Muscle of leg (tissue), 16 donors: ENCODE measurements around the gene LSP1. TPM values are rescaled to one million over a fixed set of nuclear protein-coding genes. Genes with fewer than 3 reads are reported as not detected.
"Not testable (repeated sequence)": the region's sequence is repeated elsewhere in the genome, so short reads cannot be mapped to it uniquely, and the experiment has no call there.

ENCODE experiments used
- DNase-seq: peaks from one replicate; pipeline ENCODE4 v3.0.0; 2013
- H3K27ac ChIP-seq: one replicate; pipeline ENCODE4 v1.5.1; 2013; ENCODE audit warnings: mild to moderate bottlenecking, low read length, control low read depth
- H3K27me3 ChIP-seq: one replicate; pipeline ENCODE4 v1.6.1; 2013; ENCODE audit warnings: low read length; ENCODE audit not compliant: control insufficient read depth, insufficient read depth
- H3K36me3 ChIP-seq: one replicate; pipeline ENCODE4 v1.6.1; 2013; ENCODE audit warnings: low read length; ENCODE audit not compliant: control insufficient read depth, insufficient read depth
- H3K4me1 ChIP-seq: one replicate; pipeline ENCODE4 v1.6.1; 2013; ENCODE audit warnings: low read length; ENCODE audit not compliant: control insufficient read depth, insufficient read depth
- H3K4me3 ChIP-seq: one replicate; pipeline ENCODE4 v1.5.1; 2013; ENCODE audit warnings: low read length, control low read depth
- H3K9me3 ChIP-seq: replicated peaks from 2 replicates; pipeline ENCODE4 v1.6.1; 2013; ENCODE audit warnings: low read depth, low read length; ENCODE audit not compliant: control insufficient read depth
- WGBS: methylation state at CpG from one replicate; pipeline ENCODE4 v1.1.5; 2013; ENCODE audit warnings: missing lambda C conversion rate; ENCODE audit not compliant: insufficient coverage; 5-methylcytosine and 5-hydroxymethylcytosine counted together
- long read RNA-seq, 11 donors: transcript quantifications; one replicate each; lab custom pipeline, GENCODE V29; 2026
- polyA plus RNA-seq, 8 donors: library from polyadenylated mRNA; unstranded; fragments of 120-200 nt; gene quantifications; one replicate each; pipeline versions ENCODE4 v1.2.1 to v1.2.3, GENCODE V29; 2013; ENCODE audit warnings: inconsistent platforms in 1 of 8, low replicate concordance in 1 of 8; ENCODE audit not compliant: insufficient read length in 8 of 8, insufficient read depth in 1 of 8
- total RNA-seq: library from RNA; stranded (reverse); fragments of 120-200 nt; gene quantifications from one replicate; pipeline ENCODE4 v1.2.4, GENCODE V29; 2013

Gene LSP1, protein sequence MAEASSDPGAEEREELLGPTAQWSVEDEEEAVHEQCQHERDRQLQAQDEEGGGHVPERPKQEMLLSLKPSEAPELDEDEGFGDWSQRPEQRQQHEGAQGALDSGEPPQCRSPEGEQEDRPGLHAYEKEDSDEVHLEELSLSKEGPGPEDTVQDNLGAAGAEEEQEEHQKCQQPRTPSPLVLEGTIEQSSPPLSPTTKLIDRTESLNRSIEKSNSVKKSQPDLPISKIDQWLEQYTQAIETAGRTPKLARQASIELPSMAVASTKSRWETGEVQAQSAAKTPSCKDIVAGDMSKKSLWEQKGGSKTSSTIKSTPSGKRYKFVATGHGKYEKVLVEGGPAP
- total RNA-seq, result 43.4 TPM
- polyA plus RNA-seq, result 10 to 100 TPM; 18.2 to 61.1 (median 36.9) TPM
- long read RNA-seq, donor 1, partial matches to known transcripts, result 14 of 1,081 reads
- long read RNA-seq, donor 1, other reads (novel, unspliced or antisense), result 1,065 of 1,081 reads
- long read RNA-seq, donor 2, partial matches to known transcripts, result 0 of 1 reads
- long read RNA-seq, donor 2, other reads (novel, unspliced or antisense), result 0 of 1 reads
- long read RNA-seq, donor 3, transcript LSP1-203 (11 exons, 1,785 nt), result major isoform, 7 of 15 reads
- long read RNA-seq, donor 3, transcript LSP1-201 (11 exons, 1,699 nt), result minor isoform, 5 of 15 reads
- long read RNA-seq, donor 3, partial matches to known transcripts, result 0 of 15 reads
- long read RNA-seq, donor 3, other reads (novel, unspliced or antisense), result 0 of 15 reads
- long read RNA-seq, donor 4, partial matches to known transcripts, result 0 of 5 reads
- long read RNA-seq, donor 4, other reads (novel, unspliced or antisense), result 0 of 5 reads
- long read RNA-seq, donor 5, partial matches to known transcripts, result 23,053 of 27,472 reads
- long read RNA-seq, donor 5, other reads (novel, unspliced or antisense), result 4,417 of 27,472 reads
- long read RNA-seq, donor 6, transcript LSP1-203 (11 exons, 1,785 nt), result major isoform, 9 of 17 reads
- long read RNA-seq, donor 6, transcript LSP1-201 (11 exons, 1,699 nt), result minor isoform, 7 of 17 reads
- long read RNA-seq, donor 6, partial matches to known transcripts, result 0 of 17 reads
- long read RNA-seq, donor 6, other reads (novel, unspliced or antisense), result 0 of 17 reads
- long read RNA-seq, donor 7, partial matches to known transcripts, result 0 of 7 reads
- long read RNA-seq, donor 7, other reads (novel, unspliced or antisense), result 0 of 7 reads
- long read RNA-seq, donor 8, partial matches to known transcripts, result 4,957 of 5,817 reads
- long read RNA-seq, donor 8, other reads (novel, unspliced or antisense), result 858 of 5,817 reads
- long read RNA-seq, donor 9, partial matches to known transcripts, result 6,725 of 8,175 reads
- long read RNA-seq, donor 9, other reads (novel, unspliced or antisense), result 1,448 of 8,175 reads
- long read RNA-seq, donor 10, partial matches to known transcripts, result 7,578 of 11,152 reads
- long read RNA-seq, donor 10, other reads (novel, unspliced or antisense), result 3,574 of 11,152 reads
- long read RNA-seq, donor 11, partial matches to known transcripts, result 10 of 99 reads
- long read RNA-seq, donor 11, other reads (novel, unspliced or antisense), result 88 of 99 reads

DNA sequence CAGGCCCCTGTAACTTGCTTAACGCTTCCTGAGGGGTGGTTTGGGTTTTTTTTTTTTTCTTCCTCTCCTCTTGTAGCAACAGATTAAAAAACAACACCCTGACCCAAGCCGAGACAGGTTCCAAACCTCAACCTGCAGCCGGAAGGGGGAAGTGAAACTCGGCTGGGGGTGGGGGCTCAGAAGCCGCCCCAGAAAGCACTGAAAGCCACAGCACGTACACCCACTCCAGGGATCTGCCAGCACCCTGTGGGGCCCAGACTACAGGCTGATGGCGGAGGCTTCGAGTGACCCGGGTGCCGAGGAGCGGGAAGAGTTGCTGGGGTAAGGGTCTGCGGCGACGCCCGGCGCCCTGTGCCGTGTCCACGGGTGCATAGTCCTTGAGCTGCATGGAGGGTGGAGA lies at the start of gene LSP1:
LSP1 (plus strand) TSS at position 208 of the 400 bp plus-strand sequence; CDS start at position 269, 61 bp downstream.
- no peak for DNase-seq
- H3K4me1 ChIP-seq, result peaks cover 65% of the 10 kb centered on the region
- whole genome bisulfite sequencing, result 84% methylated on average over 14 of the region's 18 CpGs
- no peaks in the 10 kb centered on the region for H3K9me3 ChIP-seq
- H3K27ac ChIP-seq, result peak within 1 kb of the TSS; percentile 47
- H3K27me3 ChIP-seq, result no peaks in the 10 kb centered on the region
- H3K36me3 ChIP-seq, result no peaks in the 10 kb centered on the region
- H3K4me3 ChIP-seq, result peak within 1 kb of the TSS; percentile 14

DNA sequence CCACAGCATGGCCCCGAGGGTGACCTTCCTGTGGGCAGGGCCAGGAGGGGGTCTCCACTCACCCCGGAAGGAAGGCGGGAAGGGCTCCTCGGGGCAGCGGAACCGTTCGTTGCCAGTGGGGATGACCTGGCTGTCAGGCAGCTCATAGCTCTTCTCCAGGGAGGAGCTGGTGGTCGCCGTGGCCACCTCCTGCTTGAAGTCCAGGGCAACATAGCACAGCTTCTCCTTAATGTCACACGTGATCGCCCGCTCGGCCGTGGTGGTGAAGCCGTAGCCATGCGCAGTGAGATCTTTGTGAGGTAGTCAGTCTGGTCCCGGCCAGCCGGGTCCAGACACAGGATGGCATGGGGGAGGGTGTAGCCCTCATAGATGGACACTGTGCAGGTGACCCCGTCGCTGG lies 49.6 kb upstream of the LSP1 start:
- 93% methylated on average over 20 of the region's 20 CpGs for WGBS
- H3K27ac ChIP-seq, result no peak overlapping the region
- no peaks in the 10 kb centered on the region for H3K4me1 ChIP-seq
- H3K9me3 ChIP-seq, result no peaks in the 10 kb centered on the region
- no peak overlapping the region for H3K4me3 ChIP-seq
- no peak for DNase-seq
- H3K36me3 ChIP-seq, result no peaks in the 10 kb centered on the region
- H3K27me3 ChIP-seq, result peaks cover 9% of the 10 kb centered on the region

DNA sequence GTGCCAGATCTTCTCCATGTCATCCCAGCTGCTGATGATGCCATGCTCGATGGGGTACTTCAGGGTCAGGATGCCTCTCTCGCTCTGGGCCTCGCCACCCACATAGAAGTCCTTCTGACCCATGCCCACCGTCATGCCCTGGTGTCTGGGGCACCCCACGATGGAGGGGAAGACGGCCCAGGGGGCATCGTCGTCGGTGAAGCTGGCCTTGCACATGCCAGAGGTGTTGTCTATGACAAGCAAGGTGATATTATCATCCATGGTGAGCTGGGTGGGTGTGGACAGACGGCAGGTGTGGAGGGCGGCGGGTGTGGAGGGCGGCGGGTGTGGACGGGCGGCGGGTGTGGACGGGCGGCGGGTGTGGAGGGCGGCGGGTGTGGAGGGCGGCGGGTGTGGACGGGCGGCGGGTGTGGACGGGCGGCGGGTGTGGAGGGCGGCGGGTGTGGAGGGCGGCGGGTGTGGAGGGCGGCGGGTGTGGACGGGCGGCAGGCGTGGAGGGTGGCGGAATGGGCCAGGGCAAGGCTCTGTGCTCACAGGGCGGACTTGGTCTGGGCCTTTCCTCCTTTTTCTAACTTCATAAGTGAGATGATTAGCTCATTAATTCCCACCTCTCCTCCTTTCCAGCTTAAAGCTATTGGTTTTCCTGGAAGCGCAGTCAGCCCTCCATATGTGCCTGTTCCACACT lies 48.9 kb upstream of the LSP1 start:
- 91% methylated on average over 10 of the region's 42 CpGs for WGBS
- not testable (repeated sequence) for H3K27ac ChIP-seq, DNase-seq, H3K9me3 ChIP-seq, H3K4me1 ChIP-seq, H3K27me3 ChIP-seq, H3K36me3 ChIP-seq, H3K4me3 ChIP-seq

DNA sequence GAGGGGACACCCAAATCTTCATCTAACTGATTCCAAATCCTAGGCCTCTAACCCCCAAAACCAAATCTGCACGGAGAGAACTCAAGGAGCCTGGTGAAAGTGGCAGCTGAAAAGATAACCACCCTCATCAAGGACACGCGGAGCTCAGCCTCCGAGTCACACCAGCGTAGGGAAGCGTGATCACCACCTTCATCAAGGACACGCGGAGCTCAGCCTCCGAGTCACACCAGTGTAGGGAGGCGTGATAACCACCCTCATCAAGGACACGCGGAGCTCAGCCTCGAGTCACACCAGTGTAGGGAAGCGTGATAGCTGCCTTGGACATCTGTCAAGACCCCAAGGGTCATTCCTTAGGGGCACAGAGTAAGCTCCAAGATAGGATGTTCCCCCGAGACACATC lies 47.4 kb upstream of the LSP1 start:
- Histone ChIP-seq H3K4me1 (no peaks in the 10 kb centered on the region), H3K27me3 (peaks cover 11% of the 10 kb centered on the region), H3K36me3 (no peaks in the 10 kb centered on the region), H3K9me3 (no peaks in the 10 kb centered on the region), H3K27ac (no peak overlapping the region), H3K4me3 (no peak overlapping the region)
- DNase-seq, result no peak
- WGBS, result 91% methylated on average over 6 of the region's 15 CpGs

DNA sequence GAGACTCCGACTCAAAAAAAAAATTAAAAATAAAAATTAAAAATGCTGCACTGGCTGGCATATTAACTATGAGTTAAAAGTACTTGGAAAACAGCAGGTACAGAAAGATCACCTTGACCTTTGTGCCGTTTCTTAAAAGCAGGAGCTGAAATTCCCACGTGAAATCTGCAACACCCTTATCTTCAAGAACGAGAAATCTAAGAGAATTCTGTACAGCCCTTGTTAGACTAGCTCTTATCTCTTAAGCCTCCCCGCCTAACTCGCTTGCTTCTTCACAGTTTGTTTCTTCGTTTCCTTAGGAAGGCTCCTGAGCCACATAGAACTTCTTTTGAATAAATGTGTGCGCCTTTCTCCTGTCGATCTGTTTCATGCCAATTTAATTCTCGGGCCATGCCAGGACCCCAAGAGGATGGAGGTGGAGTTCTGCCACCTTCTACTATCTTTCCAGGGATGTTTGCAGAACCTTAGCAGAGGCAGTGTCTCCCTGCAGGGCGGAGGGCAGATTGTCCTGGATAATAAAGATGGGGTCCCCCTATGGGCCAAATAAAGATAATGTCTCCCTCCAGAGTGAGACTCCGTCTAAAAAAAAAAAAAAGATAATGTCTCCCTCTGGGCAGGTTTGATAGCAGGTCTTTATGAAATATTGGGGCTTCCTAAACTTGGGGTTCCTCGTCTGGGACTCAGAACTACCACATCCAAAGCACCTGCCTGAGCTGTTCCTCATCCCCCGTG lies 45.5 kb upstream of the LSP1 start:
- Histone ChIP-seq H3K27me3 (peaks cover 18% of the 10 kb centered on the region), H3K9me3 (no peaks in the 10 kb centered on the region), H3K4me1 (no peaks in the 10 kb centered on the region), H3K27ac (no peak overlapping the region), H3K36me3 (no peaks in the 10 kb centered on the region), H3K4me3 (no peak overlapping the region)
- 77% methylated on average over 7 of the region's 14 CpGs for WGBS
- no peak for DNase-seq

DNA sequence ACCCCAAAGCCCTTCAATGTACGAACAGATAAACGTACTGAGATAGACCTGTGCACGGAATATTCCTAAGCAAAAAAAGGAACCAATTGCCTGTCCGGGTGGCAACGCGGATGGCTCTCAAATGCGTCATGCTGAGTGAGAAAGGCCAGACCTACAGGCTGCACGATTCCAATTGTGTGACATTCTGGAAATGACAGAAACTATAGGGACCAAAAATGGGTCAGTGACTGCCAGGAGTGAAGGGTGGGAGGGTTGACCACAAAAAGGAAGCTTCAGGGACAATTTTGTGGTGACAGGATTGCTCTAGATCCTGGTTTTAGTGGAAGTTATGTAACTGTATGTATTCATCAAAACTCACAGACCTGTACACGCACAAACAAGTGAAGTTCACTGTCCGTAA lies 42.1 kb upstream of the LSP1 start:
- Histone ChIP-seq H3K27ac (no peak overlapping the region), H3K9me3 (no peaks in the 10 kb centered on the region), H3K4me1 (no peaks in the 10 kb centered on the region), H3K27me3 (peaks cover 13% of the 10 kb centered on the region), H3K36me3 (no peaks in the 10 kb centered on the region), H3K4me3 (no peak overlapping the region)
- 79% methylated on average over 9 of the region's 10 CpGs for WGBS
- DNase-seq, result no peak

DNA sequence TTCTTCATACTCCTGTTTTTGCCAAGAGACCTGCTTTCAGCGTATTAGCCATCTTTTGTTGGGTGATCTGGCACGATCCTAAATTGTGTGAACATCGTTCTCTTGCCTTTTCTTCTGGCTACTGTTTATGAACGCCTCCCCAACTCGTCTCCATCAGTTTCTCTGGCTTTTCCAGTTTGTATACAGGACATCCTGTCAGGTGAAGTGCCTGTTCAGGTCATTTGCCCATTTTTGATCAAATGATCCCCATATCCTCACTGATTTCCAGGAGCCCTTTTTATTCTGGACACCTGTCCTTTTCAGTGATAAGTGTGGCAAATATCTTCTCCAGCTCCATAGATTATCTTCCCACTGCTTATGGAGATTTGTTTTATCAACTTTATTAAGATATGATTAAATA lies 40.6 kb upstream of the LSP1 start:
- H3K27me3 ChIP-seq, result peaks cover 11% of the 10 kb centered on the region
- H3K27ac ChIP-seq, result no peak overlapping the region
- 90% methylated on average over 5 of the region's 5 CpGs for WGBS
- H3K9me3 ChIP-seq, result no peaks in the 10 kb centered on the region
- no peaks in the 10 kb centered on the region for H3K36me3 ChIP-seq
- H3K4me3 ChIP-seq, result no peak overlapping the region
- H3K4me1 ChIP-seq, result no peaks in the 10 kb centered on the region
- DNase-seq, result no peak

DNA sequence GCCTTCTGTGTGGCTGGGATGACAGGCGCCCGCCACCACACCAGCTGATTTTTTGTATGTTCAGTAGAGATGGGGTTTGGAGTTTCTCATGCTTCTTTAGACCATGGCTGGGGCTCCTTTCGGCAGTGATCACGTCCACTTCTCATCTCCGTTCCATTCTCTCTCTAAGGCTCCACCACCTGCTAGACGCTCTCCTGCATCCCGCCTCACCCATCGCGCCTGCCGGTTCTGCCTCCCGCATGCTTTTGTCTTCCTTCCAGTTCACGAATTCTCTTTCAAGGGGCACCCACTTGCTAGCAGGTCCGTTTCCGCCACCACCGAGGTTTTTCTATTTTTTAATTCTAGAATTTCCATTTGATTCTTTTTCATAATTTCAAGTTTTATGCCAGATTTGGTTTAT lies 40.1 kb upstream of the LSP1 start:
- Histone ChIP-seq H3K27ac (no peak overlapping the region), H3K4me3 (no peak overlapping the region), H3K27me3 (peaks cover 13% of the 10 kb centered on the region), H3K4me1 (no peaks in the 10 kb centered on the region), H3K9me3 (peaks cover 3% of the 10 kb centered on the region), H3K36me3 (no peaks in the 10 kb centered on the region)
- 81% methylated on average over 12 of the region's 15 CpGs for WGBS
- DNase-seq, result no peak
